ENCODE results near the gene PHLPP1.
"Not testable (repeated sequence)": the region's sequence is repeated elsewhere in the genome, so short reads cannot be mapped to it uniquely, and the experiment has no call there.

PHLPP1 gene

GRCh38 chr18:62690236-62690815, 25.0 kb upstream of the PHLPP1 start:
- H3K9me3 ChIP-seq (ENCODE audit: low read depth, low read length) = no peaks in the 10 kb centered on the region
- no peak overlapping the region for H3K4me3 ChIP-seq
- H3K9ac ChIP-seq (ENCODE audit: insufficient read length) = no peak overlapping the region
- no peak for DNase-seq (ENCODE audit: low read depth, low spot score)
- H3K36me3 ChIP-seq (ENCODE audit: insufficient read depth, low read length) = no peaks in the 10 kb centered on the region
- TF ChIP-seq POLR2AphosphoS5 (IDR thresholded peaks at IDR 0.05; ENCODE audit: borderline replicate concordance, low read depth, low read length) (no peak), EZH2 (IDR thresholded peaks at IDR 0.05) (no peak), FOXP2 (optimal IDR thresholded peaks at IDR 0.05; ENCODE audit: control extremely low read depth, extremely low read length, insufficient read depth) (no peak)
- no peak overlapping the region for H3K27ac ChIP-seq

- no peak for DNase-seq (ENCODE audit: low read depth, low spot score)
- no peaks in the 10 kb centered on the region for H3K9me3 ChIP-seq (ENCODE audit: low read depth, low read length)
- no peak overlapping the region for H3K4me3 ChIP-seq
- H3K27ac ChIP-seq = no peak overlapping the region
- TF ChIP-seq POLR2AphosphoS5 (IDR thresholded peaks at IDR 0.05; ENCODE audit: borderline replicate concordance, low read depth, low read length) (no peak), EZH2 (IDR thresholded peaks at IDR 0.05) (no peak), FOXP2 (optimal IDR thresholded peaks at IDR 0.05; ENCODE audit: control extremely low read depth, extremely low read length, insufficient read depth) (no peak)
- no peak overlapping the region for H3K9ac ChIP-seq (ENCODE audit: insufficient read length)
- no peaks in the 10 kb centered on the region for H3K36me3 ChIP-seq (ENCODE audit: insufficient read depth, low read length)
These were observed 21.7 kb upstream of the PHLPP1 start for GRCh38 chr18:62693659-62694058.

GRCh38 chr18:62697636-62698035, 17.7 kb upstream of the PHLPP1 start:
- Histone ChIP-seq H3K27ac (no peak overlapping the region), H3K9me3 (ENCODE audit: low read depth, low read length) (no peaks in the 10 kb centered on the region), H3K4me3 (no peak overlapping the region), H3K36me3 (ENCODE audit: insufficient read depth, low read length) (no peaks in the 10 kb centered on the region), H3K9ac (ENCODE audit: insufficient read length) (no peak overlapping the region)
- TF ChIP-seq FOXP2 (optimal IDR thresholded peaks at IDR 0.05; ENCODE audit: control extremely low read depth, extremely low read length, insufficient read depth) (no peak), POLR2AphosphoS5 (IDR thresholded peaks at IDR 0.05; ENCODE audit: borderline replicate concordance, low read depth, low read length) (no peak), EZH2 (IDR thresholded peaks at IDR 0.05) (no peak)
- no peak for DNase-seq (ENCODE audit: low read depth, low spot score)

- Histone ChIP-seq H3K36me3 (ENCODE audit: insufficient read depth, low read length) (no peaks in the 10 kb centered on the region), H3K27ac (no peak overlapping the region), H3K9me3 (ENCODE audit: low read depth, low read length) (no peaks in the 10 kb centered on the region), H3K4me3 (no peak overlapping the region), H3K9ac (ENCODE audit: insufficient read length) (no peak overlapping the region)
- TF ChIP-seq FOXP2 (optimal IDR thresholded peaks at IDR 0.05; ENCODE audit: control extremely low read depth, extremely low read length, insufficient read depth) (no peak), EZH2 (IDR thresholded peaks at IDR 0.05) (no peak), POLR2AphosphoS5 (IDR thresholded peaks at IDR 0.05; ENCODE audit: borderline replicate concordance, low read depth, low read length) (no peak)
- no peak for DNase-seq (ENCODE audit: low read depth, low spot score)
These were observed 13.1 kb upstream of the PHLPP1 start for GRCh38 chr18:62702259-62702658.

DNA sequence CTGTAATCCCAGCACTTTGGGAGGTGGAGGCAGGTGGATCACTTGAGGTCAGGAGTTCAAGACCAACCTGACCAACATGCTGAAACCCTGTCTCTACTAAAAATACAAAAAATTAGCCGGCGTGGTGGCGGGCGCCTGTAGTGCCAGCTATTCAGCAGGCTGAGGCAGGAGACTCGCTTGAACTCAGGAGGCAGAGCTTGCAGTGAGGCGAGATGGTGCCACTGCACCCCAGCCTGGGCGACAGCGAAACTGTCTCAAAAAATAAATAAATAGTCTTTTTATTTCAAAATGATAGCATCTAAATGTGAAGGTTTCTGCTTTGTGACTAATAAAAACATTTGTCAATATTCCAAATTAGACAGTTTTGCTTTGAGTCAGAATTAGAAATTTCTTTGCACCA, 8.5 kb upstream of the PHLPP1 start:
- not testable (repeated sequence) for DNase-seq (ENCODE audit: low read depth, low spot score); H3K9ac ChIP-seq (ENCODE audit: insufficient read length); H3K4me3 ChIP-seq; H3K9me3 ChIP-seq (ENCODE audit: low read depth, low read length); H3K27ac ChIP-seq; H3K36me3 ChIP-seq (ENCODE audit: insufficient read depth, low read length)

DNA sequence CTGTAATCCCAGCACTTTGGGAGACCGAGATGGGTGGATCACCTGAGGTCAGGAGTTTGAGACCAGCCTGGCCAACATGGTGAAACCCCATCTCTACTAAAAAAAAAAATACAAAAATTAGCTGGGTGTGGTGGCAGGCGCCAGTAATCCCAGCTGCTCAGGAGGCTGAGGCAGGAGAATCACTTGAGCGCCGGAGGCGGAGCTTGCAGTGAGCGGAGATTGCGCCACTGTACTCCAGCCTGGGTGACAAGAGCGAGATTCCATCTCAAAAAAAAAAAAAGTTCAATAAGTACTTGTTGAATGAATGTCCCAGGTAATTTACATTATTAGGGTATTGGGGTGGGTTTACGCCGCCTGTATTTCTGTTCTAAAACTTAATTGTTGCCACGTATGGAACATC, 5.4 kb upstream of the PHLPP1 start:
- not testable (repeated sequence) for DNase-seq (ENCODE audit: low read depth, low spot score)

DNA sequence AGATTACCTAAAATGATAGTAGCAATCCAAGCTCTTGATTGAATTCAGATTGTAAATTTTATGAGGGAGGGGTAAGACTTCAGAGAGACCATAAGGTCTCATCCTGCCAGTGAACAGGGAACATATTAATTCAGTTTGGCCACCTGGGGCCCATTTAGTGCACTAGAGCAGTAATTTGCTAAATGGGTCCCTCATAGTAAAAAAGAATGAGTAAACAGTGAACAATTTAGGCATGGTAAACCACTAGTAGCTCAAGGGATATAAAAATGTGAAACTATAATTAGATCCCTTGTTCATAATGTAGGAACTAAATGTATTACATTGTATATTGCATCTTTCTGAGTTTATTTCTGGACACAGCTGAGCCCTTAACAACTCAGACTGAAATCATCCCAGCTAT, 4.9 kb upstream of the PHLPP1 start:
- Histone ChIP-seq H3K9ac (ENCODE audit: insufficient read length) (no peak overlapping the region), H3K27ac (no peak overlapping the region), H3K4me3 (no peak overlapping the region), H3K9me3 (ENCODE audit: low read depth, low read length) (no peaks in the 10 kb centered on the region), H3K36me3 (ENCODE audit: insufficient read depth, low read length) (no peaks in the 10 kb centered on the region)
- TF ChIP-seq EZH2 (IDR thresholded peaks at IDR 0.05) (no peak), POLR2AphosphoS5 (IDR thresholded peaks at IDR 0.05; ENCODE audit: borderline replicate concordance, low read depth, low read length) (no peak), FOXP2 (optimal IDR thresholded peaks at IDR 0.05; ENCODE audit: control extremely low read depth, extremely low read length, insufficient read depth) (no peak)
- DNase-seq (ENCODE audit: low read depth, low spot score) = no peak

More for the DNA sequence above, 5.4 kb upstream of the PHLPP1 start:
- not testable (repeated sequence) for H3K36me3 ChIP-seq (ENCODE audit: insufficient read depth, low read length); H3K9ac ChIP-seq (ENCODE audit: insufficient read length); H3K4me3 ChIP-seq; H3K9me3 ChIP-seq (ENCODE audit: low read depth, low read length); H3K27ac ChIP-seq

- no peak for DNase-seq (ENCODE audit: low read depth, low spot score)
These were observed 3.6 kb upstream of the PHLPP1 start for GRCh38 chr18:62711781-62712180.

DNA sequence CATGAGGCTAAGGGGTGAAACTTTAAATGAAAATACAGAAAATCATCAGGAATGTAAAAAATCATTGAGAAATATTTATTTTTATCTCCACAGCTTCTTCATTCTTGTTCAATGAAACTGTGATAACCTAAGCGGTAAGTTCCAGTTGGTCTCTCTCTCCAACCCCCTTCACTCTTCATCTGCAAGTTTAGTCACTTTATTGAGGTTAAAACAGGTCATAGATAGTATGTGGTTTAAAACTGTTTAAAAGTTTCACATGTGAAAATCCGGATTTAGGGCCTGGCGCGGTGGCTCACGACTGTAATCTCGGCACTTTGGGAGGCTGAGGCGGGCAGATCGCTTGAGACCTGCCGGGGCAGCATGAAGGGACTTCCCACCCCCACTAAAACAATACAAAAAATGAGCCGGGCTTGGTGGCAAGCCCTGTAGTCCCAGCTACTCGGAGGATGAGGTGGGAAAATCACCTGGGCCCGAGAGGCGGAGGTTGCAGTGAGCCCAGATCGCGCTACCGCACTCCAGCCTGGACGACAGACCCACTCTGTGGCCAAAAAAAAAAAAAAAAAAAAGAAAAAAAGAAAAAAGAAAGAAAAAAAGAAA, 1.6 kb upstream of the PHLPP1 start:
- H3K4me3 ChIP-seq = no peak overlapping the region
- no peak overlapping the region for H3K9ac ChIP-seq (ENCODE audit: insufficient read length)
- TF ChIP-seq EZH2 (IDR thresholded peaks at IDR 0.05) (no peak), FOXP2 (optimal IDR thresholded peaks at IDR 0.05; ENCODE audit: control extremely low read depth, extremely low read length, insufficient read depth) (no peak), POLR2AphosphoS5 (IDR thresholded peaks at IDR 0.05; ENCODE audit: borderline replicate concordance, low read depth, low read length) (no peak)
- H3K9me3 ChIP-seq (ENCODE audit: low read depth, low read length) = no peaks in the 10 kb centered on the region
- no peak for DNase-seq (ENCODE audit: low read depth, low spot score)
- H3K36me3 ChIP-seq (ENCODE audit: insufficient read depth, low read length) = no peaks in the 10 kb centered on the region
- H3K27ac ChIP-seq = no peak overlapping the region

More at GRCh38 chr18:62711781-62712180, 3.6 kb upstream of the PHLPP1 start:
- H3K4me3 ChIP-seq = no peak overlapping the region
- no peak overlapping the region for H3K9ac ChIP-seq (ENCODE audit: insufficient read length)
- TF ChIP-seq FOXP2 (optimal IDR thresholded peaks at IDR 0.05; ENCODE audit: control extremely low read depth, extremely low read length, insufficient read depth) (no peak), EZH2 (IDR thresholded peaks at IDR 0.05) (no peak), POLR2AphosphoS5 (IDR thresholded peaks at IDR 0.05; ENCODE audit: borderline replicate concordance, low read depth, low read length) (no peak)
- no peak overlapping the region for H3K27ac ChIP-seq
- H3K36me3 ChIP-seq (ENCODE audit: insufficient read depth, low read length) = no peaks in the 10 kb centered on the region
- H3K9me3 ChIP-seq (ENCODE audit: low read depth, low read length) = no peaks in the 10 kb centered on the region
